A549 (cell line): ENCODE data around the gene RFT1.

Experiments used
- CTCF ChIP-seq: fragments of >200 bp; sonication (Bioruptor Twin); formaldehyde crosslinking; IDR thresholded peaks from 3 replicates; pipeline ENCODE4 v1.5.1; 2016
- TF ChIP-seq, protein P1 (sequence below): fragments of 200-600 bp; sonication (generic); IDR thresholded peaks from 2 replicates; pipeline ENCODE4 v1.6.1; 2016; ENCODE audit warnings: antibody characterized with exemption, mild to moderate bottlenecking, moderate library complexity

- TF ChIP-seq, protein P1, sequence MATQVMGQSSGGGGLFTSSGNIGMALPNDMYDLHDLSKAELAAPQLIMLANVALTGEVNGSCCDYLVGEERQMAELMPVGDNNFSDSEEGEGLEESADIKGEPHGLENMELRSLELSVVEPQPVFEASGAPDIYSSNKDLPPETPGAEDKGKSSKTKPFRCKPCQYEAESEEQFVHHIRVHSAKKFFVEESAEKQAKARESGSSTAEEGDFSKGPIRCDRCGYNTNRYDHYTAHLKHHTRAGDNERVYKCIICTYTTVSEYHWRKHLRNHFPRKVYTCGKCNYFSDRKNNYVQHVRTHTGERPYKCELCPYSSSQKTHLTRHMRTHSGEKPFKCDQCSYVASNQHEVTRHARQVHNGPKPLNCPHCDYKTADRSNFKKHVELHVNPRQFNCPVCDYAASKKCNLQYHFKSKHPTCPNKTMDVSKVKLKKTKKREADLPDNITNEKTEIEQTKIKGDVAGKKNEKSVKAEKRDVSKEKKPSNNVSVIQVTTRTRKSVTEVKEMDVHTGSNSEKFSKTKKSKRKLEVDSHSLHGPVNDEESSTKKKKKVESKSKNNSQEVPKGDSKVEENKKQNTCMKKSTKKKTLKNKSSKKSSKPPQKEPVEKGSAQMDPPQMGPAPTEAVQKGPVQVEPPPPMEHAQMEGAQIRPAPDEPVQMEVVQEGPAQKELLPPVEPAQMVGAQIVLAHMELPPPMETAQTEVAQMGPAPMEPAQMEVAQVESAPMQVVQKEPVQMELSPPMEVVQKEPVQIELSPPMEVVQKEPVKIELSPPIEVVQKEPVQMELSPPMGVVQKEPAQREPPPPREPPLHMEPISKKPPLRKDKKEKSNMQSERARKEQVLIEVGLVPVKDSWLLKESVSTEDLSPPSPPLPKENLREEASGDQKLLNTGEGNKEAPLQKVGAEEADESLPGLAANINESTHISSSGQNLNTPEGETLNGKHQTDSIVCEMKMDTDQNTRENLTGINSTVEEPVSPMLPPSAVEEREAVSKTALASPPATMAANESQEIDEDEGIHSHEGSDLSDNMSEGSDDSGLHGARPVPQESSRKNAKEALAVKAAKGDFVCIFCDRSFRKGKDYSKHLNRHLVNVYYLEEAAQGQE, result no peak
- TF ChIP-seq CTCF, result no peak
Observed at GRCh38 chr3:53160061-53160659, 29.9 kb upstream of the RFT1 start.
